ENCODE measurements around the gene PLIN5.

PLIN5 gene

GRCh38 chr19:4557971-4558941 lies 23.2 kb upstream of the PLIN5 start:
- FAIRE-seq (no peak), DNase-seq (ENCODE audit: insufficient read length, low spot score) (no peak)

GRCh38 chr19:4557144-4557970 lies 22.3 kb upstream of the PLIN5 start:
- DNase-seq (ENCODE audit: insufficient read length, low spot score) = no peak

More at GRCh38 chr19:4557971-4558941, 23.2 kb upstream of the PLIN5 start:
- TF ChIP-seq POLR2A (IDR thresholded peaks at IDR 0.05; ENCODE audit: low read depth, low read length) = no peak

GRCh38 chr19:4556597-4557127 lies 21.6 kb upstream of the PLIN5 start:
- DNase-seq (ENCODE audit: insufficient read length, low spot score) = no peak
- no peak for TF ChIP-seq POLR2A (IDR thresholded peaks at IDR 0.05; ENCODE audit: low read depth, low read length)
- FAIRE-seq = no peak

More at GRCh38 chr19:4557144-4557970, 22.3 kb upstream of the PLIN5 start:
- no peak for TF ChIP-seq POLR2A (IDR thresholded peaks at IDR 0.05; ENCODE audit: low read depth, low read length)
- no peak for FAIRE-seq

GRCh38 chr19:4555657-4556561 lies 20.9 kb upstream of the PLIN5 start:
- DNase-seq (ENCODE audit: insufficient read length, low spot score) (no peak), FAIRE-seq (no peak)
- TF ChIP-seq POLR2A (IDR thresholded peaks at IDR 0.05; ENCODE audit: low read depth, low read length) = no peak

GRCh38 chr19:4554717-4555116 lies 19.7 kb upstream of the PLIN5 start:
- no peak for FAIRE-seq
- DNase-seq (ENCODE audit: insufficient read length, low spot score) = no peak
- TF ChIP-seq POLR2A (IDR thresholded peaks at IDR 0.05; ENCODE audit: low read depth, low read length) = no peak

- no peak for FAIRE-seq
- TF ChIP-seq POLR2A (IDR thresholded peaks at IDR 0.05; ENCODE audit: low read depth, low read length) = no peak
- no peak for DNase-seq (ENCODE audit: insufficient read length, low spot score)
These were observed 18.8 kb upstream of the PLIN5 start for GRCh38 chr19:4553775-4554174.

GRCh38 chr19:4553092-4553695 lies 18.2 kb upstream of the PLIN5 start:
- no peak for DNase-seq (ENCODE audit: insufficient read length, low spot score)
- TF ChIP-seq POLR2A (IDR thresholded peaks at IDR 0.05; ENCODE audit: low read depth, low read length) = no peak
- no peak for FAIRE-seq

GRCh38 chr19:4552525-4552819 lies 17.4 kb upstream of the PLIN5 start:
- FAIRE-seq = no peak
- no peak for TF ChIP-seq POLR2A (IDR thresholded peaks at IDR 0.05; ENCODE audit: low read depth, low read length)
- no peak for DNase-seq (ENCODE audit: insufficient read length, low spot score)

GRCh38 chr19:4550479-4551050 lies 15.5 kb upstream of the PLIN5 start:
- FAIRE-seq = no peak
- no peak for TF ChIP-seq POLR2A (IDR thresholded peaks at IDR 0.05; ENCODE audit: low read depth, low read length)
- no peak for DNase-seq (ENCODE audit: insufficient read length, low spot score)

- no peak for FAIRE-seq
- TF ChIP-seq POLR2A (IDR thresholded peaks at IDR 0.05; ENCODE audit: low read depth, low read length) = no peak
- DNase-seq (ENCODE audit: insufficient read length, low spot score) = no peak
These were observed 15.0 kb upstream of the PLIN5 start for GRCh38 chr19:4550018-4550417.

GRCh38 chr19:4548238-4548584 lies 13.2 kb upstream of the PLIN5 start:
- FAIRE-seq (no peak), DNase-seq (ENCODE audit: insufficient read length, low spot score) (no peak)
- TF ChIP-seq POLR2A (IDR thresholded peaks at IDR 0.05; ENCODE audit: low read depth, low read length) = no peak

GRCh38 chr19:4547303-4548237 lies 12.5 kb upstream of the PLIN5 start:
- DNase-seq (ENCODE audit: insufficient read length, low spot score) (no peak), FAIRE-seq (no peak)
- TF ChIP-seq POLR2A (IDR thresholded peaks at IDR 0.05; ENCODE audit: low read depth, low read length) = no peak

Measured in H54 (cell line).